A673 (cell line): ENCODE data around the gene ITM2C. TPM values are rescaled to one million over a fixed set of nuclear protein-coding genes. Genes with fewer than 3 reads are reported as not detected.

Experiments used
- BruUV-seq: library from RNA; stranded (reverse); fragments of 400-500 nt; replicated peaks from 2 replicates; lab custom pipeline; 2021; lab: Mats Ljungman, UMichigan
- CTCF ChIA-PET: fragments of 300-600 bp; sonication (Branson Sonifier 250); formaldehyde crosslinking; loops from one replicate; lab custom pipeline; 2022; ENCODE audit warnings: antibody characterized with exemption; lab: Charles Lee
- POLR2A ChIA-PET: fragments of 300-600 bp; sonication (Branson Sonifier 250); formaldehyde crosslinking; loops from one replicate; lab custom pipeline; 2022; ENCODE audit warnings: antibody characterized with exemption; ENCODE audit not compliant: low non-redundant PET; lab: Charles Lee
- DNase-seq: peaks from one replicate; pipeline ENCODE4 v3.0.0-alpha.2; 2015; ENCODE audit warnings: low spot score
- H3K27ac ChIP-seq: fragments of 200-600 bp; sonication (generic); 2 replicates; pipeline ENCODE4 v1.5.1; 2016; ENCODE audit warnings: mixed run types, low read depth, mild to moderate bottlenecking, mixed read lengths, antibody characterized with exemption, low read length; ENCODE audit not compliant: poor library complexity, severe bottlenecking
- H3K27me3 ChIP-seq: fragments of 200-600 bp; sonication (generic); replicated peaks from 2 replicates; pipeline ENCODE4 v1.6.1; 2017; ENCODE audit warnings: mixed run types, low read depth, mild to moderate bottlenecking, mixed read lengths, antibody characterized with exemption, low read length; ENCODE audit not compliant: insufficient read depth, poor library complexity
- H3K36me3 ChIP-seq: fragments of 200-600 bp; sonication (generic); 2 replicates; pipeline ENCODE4 v1.6.1; 2016; ENCODE audit warnings: mixed run types, mild to moderate bottlenecking, mixed read lengths, antibody characterized with exemption, low read length; ENCODE audit not compliant: insufficient read depth, poor library complexity, severe bottlenecking
- H3K4me1 ChIP-seq: fragments of 200-600 bp; sonication (generic); 2 replicates; pipeline ENCODE4 v1.6.1; 2017; ENCODE audit warnings: mixed run types, mild to moderate bottlenecking, mixed read lengths, antibody characterized with exemption, low read length; ENCODE audit not compliant: insufficient read depth, poor library complexity, severe bottlenecking
- H3K4me3 ChIP-seq: fragments of 200-600 bp; sonication (generic); 2 replicates; pipeline ENCODE4 v1.5.1; 2016; ENCODE audit warnings: low read depth, mixed run types, mild to moderate bottlenecking, mixed read lengths, low read length; ENCODE audit not compliant: poor library complexity, severe bottlenecking
- H3K9me3 ChIP-seq: fragments of 200-600 bp; sonication (generic); 2 replicates; pipeline ENCODE4 v1.6.1; 2016; ENCODE audit warnings: mixed run types, low read depth, mild to moderate bottlenecking, mixed read lengths, antibody characterized with exemption, low read length; ENCODE audit not compliant: poor library complexity, severe bottlenecking
- CTCF ChIP-seq: fragments of 300-800, 200-600 bp; sonication (generic); conservative IDR thresholded peaks from 2 replicates; pipeline ENCODE4 v1.5.1; 2017; ENCODE audit warnings: low read depth, mild to moderate bottlenecking, antibody characterized with exemption, low read length, moderate library complexity, mixed read lengths
- EZH2 ChIP-seq: fragments of 200-600 bp; sonication (generic); IDR thresholded peaks from 2 replicates; pipeline ENCODE4 v1.6.1; 2017; ENCODE audit warnings: borderline replicate concordance, low read depth, mild to moderate bottlenecking, mixed read lengths, antibody characterized with exemption, low read length; ENCODE audit not compliant: poor library complexity, severe bottlenecking
- intact Hi-C: fragments of 100-400 bp; cut with micrococcal nuclease; formaldehyde crosslinking; loops from one replicate; pipeline ENCODE4 v1.10.0; 2022; ENCODE audit not compliant: unreplicated experiment
- total RNA-seq: library from RNA; stranded (reverse); gene quantifications from 2 replicates; pipeline ENCODE4 v1.2.3, GENCODE V29; 2021

Gene ITM2C
- total RNA-seq, 1 experiment from 2014 or later: 283 TPM

DNA sequence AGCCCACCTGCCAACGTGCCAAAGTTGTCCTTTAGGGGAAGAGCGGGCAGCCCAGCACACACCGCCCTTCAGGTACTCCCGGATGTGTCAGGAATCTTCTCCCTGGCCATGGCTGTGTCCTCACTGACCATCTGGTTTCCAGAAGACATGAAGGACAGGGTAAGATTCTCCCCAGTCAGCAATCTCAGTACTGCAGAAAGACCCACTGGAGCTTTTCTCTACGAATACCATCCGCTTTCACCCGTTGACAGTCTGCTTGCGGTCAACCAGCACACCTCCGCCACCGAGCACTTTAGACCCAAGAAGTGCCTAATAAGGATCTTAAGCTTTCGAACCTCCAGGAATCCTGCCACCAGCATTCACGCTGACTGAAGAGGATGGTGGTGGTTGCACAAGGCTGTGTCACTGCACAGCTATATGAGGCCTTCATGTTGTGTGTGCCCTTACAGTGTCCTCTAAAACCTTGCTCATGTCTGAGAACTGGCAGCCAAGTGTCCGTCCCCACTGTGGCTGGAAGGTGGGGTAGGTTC, 42.7 kb upstream of the ITM2C start:
- BruUV-seq: no TSS peak
- intact Hi-C loops: loop anchor here (5.0 kb wide), 1 partner anchor 230 kb away; no protein-coding TSS in a partner anchor
- ChIA-PET POLR2A (no interaction called here), CTCF (no interaction called here)
- H3K36me3 ChIP-seq: peaks cover 15% of the 10 kb centered on the region
- H3K4me3 ChIP-seq: no peak overlapping the region
- no peaks in the 10 kb centered on the region for H3K9me3 ChIP-seq
- no peaks in the 10 kb centered on the region for H3K4me1 ChIP-seq
- H3K27me3 ChIP-seq: no peaks in the 10 kb centered on the region
- no peak overlapping the region for H3K27ac ChIP-seq
- DNase-seq: no peak
- no peak for TF ChIP-seq EZH2
- no peak for TF ChIP-seq CTCF

GRCh38 chr2:230823264-230823964, 41.3 kb upstream of the ITM2C start:
- Histone ChIP-seq H3K4me1 (no peaks in the 10 kb centered on the region), H3K27me3 (no peaks in the 10 kb centered on the region), H3K36me3 (peaks cover 6% of the 10 kb centered on the region), H3K4me3 (no peak overlapping the region), H3K9me3 (no peaks in the 10 kb centered on the region), H3K27ac (no peak overlapping the region)
- BruUV-seq: no TSS peak
- no peak for DNase-seq
- CTCF ChIA-PET: interaction anchor here (1.5 kb wide), 1 partner anchor 164 kb away, joined by 37 read pairs; no protein-coding TSS in a partner anchor
- TF ChIP-seq EZH2 (no peak), CTCF (no peak)
- POLR2A ChIA-PET: no interaction called here
- intact Hi-C loops: loop anchor here (5.0 kb wide), 1 partner anchor 229 kb away; no protein-coding TSS in a partner anchor

GRCh38 chr2:230824406-230824978, 40.2 kb upstream of the ITM2C start:
- Histone ChIP-seq H3K27me3 (no peaks in the 10 kb centered on the region), H3K27ac (no peak overlapping the region), H3K4me1 (no peaks in the 10 kb centered on the region), H3K36me3 (no peaks in the 10 kb centered on the region), H3K4me3 (no peak overlapping the region), H3K9me3 (no peaks in the 10 kb centered on the region)
- ChIA-PET CTCF (interaction anchor here (0.5 to 1.5 kb wide), 14 partner anchors 8 to 228 kb away, joined by 3 to 37 read pairs (median 3); partner anchors contain the start of gene ITM2C), POLR2A (interaction anchor here (0.6 kb wide), 1 partner anchor 239 kb away, joined by 6 read pairs; no protein-coding TSS in a partner anchor)
- TF ChIP-seq EZH2: no peak
- peak; percentile 74 for TF ChIP-seq CTCF
- DNase-seq: peak; percentile 91
- BruUV-seq: no TSS peak
- intact Hi-C loops: loop anchor here (1.0 to 5.0 kb wide), 2 partner anchors 163 to 228 kb away; no protein-coding TSS in a partner anchor
